ENCODE measurements around the gene SMTN. TPM values are rescaled to one million over a fixed set of nuclear protein-coding genes. Genes with fewer than 3 reads are reported as not detected.

Gene SMTN
- total RNA-seq, 1 experiment from 2014 or later = 68.8 TPM

DNA sequence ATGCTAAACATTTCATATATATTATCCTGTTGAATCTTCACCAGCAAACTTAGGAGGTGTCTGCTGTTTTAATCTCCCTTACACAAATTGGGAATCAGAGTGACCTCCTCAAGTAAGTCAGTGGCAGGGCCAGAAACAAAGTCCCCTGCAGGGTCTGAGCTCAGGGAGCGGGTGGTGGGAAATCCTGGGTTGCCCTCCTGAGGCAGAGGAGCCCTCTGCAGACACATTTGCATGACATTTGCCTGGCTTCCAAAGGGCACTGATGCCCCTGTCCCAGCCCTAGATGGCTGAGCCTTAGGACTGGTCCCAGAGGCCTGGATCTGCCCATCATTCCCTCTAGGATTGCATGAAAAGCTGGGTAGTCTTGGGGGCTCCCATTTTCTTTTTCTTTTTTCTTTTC, 39.5 kb downstream of the SMTN start:
- H3K4me3 ChIP-seq = no peak overlapping the region
- no peaks in the 10 kb centered on the region for H3K79me2 ChIP-seq (ENCODE audit: low read depth)
- peaks cover 4% of the 10 kb centered on the region; the same call in 1 of the 2 replicates for H3F3A ChIP-seq (ENCODE audit: insufficient read depth, low read depth)
- BruUV-seq (replicated peaks) = no TSS peak
- H3K9me3 ChIP-seq (ENCODE audit: insufficient read depth, low read depth) = no peaks in the 10 kb centered on the region
- peaks cover 6% of the 10 kb centered on the region; the same call in 1 of the 2 replicates for H3K4me1 ChIP-seq (replicated peaks; ENCODE audit: insufficient read depth)
- no peaks in the 10 kb centered on the region for H3K36me3 ChIP-seq (ENCODE audit: low read depth)
- no peaks in the 10 kb centered on the region for H3K9me2 ChIP-seq (ENCODE audit: insufficient read depth)
- no peak overlapping the region for H3K4me2 ChIP-seq
- H3K27me3 ChIP-seq (ENCODE audit: insufficient read depth, low read depth) = peaks cover 16% of the 10 kb centered on the region; the same call in 1 of the 2 replicates
- H4K20me1 ChIP-seq (ENCODE audit: insufficient read depth) = no peaks in the 10 kb centered on the region
- DNase-seq = peak in 1 of 2 experiments; percentile 10
- TF ChIP-seq, protein P1, sequence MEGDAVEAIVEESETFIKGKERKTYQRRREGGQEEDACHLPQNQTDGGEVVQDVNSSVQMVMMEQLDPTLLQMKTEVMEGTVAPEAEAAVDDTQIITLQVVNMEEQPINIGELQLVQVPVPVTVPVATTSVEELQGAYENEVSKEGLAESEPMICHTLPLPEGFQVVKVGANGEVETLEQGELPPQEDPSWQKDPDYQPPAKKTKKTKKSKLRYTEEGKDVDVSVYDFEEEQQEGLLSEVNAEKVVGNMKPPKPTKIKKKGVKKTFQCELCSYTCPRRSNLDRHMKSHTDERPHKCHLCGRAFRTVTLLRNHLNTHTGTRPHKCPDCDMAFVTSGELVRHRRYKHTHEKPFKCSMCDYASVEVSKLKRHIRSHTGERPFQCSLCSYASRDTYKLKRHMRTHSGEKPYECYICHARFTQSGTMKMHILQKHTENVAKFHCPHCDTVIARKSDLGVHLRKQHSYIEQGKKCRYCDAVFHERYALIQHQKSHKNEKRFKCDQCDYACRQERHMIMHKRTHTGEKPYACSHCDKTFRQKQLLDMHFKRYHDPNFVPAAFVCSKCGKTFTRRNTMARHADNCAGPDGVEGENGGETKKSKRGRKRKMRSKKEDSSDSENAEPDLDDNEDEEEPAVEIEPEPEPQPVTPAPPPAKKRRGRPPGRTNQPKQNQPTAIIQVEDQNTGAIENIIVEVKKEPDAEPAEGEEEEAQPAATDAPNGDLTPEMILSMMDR (conservative IDR thresholded peaks at IDR 0.05) = no peak
- TF ChIP-seq EZH2 (IDR thresholded peaks at IDR 0.05; ENCODE audit: low read depth) = no peak
- intact Hi-C loops (cut with micrococcal nuclease; ENCODE audit: unreplicated experiment) = no loop called here
- H2AFZ ChIP-seq = no peak overlapping the region
- CTCF ChIA-PET = no interaction called here
- no peak overlapping the region for H3K27ac ChIP-seq
- POLR2A ChIA-PET (ENCODE audit: unreplicated experiment) = no interaction called here

DNA sequence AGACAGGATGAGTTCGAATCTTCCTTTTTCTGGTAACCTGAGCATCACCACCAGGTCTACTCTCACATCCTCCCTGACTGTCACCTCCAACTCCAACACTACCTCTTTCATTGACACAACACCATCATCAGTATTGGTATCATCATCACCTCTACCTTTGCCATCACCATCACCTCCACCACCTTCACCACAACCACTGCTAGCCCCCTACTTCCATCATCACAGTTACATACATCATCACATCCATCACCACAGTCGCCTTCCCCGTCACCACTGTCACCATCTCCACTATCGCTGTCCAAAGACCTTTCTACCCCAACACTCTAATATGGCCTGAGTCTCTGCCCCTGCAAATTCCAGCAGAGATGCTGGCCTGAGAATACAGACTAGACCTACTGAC, 40.3 kb downstream of the SMTN start:
- CTCF ChIA-PET = no interaction called here

DNA sequence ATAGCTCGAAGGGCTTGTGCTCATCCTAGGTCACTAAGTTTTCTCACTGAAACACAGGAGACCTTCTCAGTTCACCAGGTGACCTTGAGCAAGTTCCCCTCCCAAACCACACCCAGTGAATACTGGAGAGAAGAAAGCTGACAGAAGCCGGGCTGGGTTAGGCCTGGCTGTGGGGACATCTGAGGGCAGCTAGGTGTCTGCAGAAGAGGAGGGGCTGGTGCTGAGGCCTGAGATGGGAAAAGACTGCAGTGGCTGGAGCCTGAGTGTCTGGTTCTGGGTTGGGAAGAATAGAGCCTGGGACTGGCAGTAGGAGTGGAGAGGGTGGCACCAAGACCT, 41.0 kb downstream of the SMTN start:
- no peak overlapping the region for H3K4me3 ChIP-seq
- peak in 1 of 2 experiments; percentile 28 for DNase-seq
- BruUV-seq (replicated peaks) = no TSS peak
- TF ChIP-seq, protein P1 (conservative IDR thresholded peaks at IDR 0.05) = no peak
- TF ChIP-seq EZH2 (IDR thresholded peaks at IDR 0.05; ENCODE audit: low read depth) = no peak
- H3K79me2 ChIP-seq (ENCODE audit: low read depth) = no peaks in the 10 kb centered on the region
- peaks cover 4% of the 10 kb centered on the region; the same call in 1 of the 2 replicates for H3F3A ChIP-seq (ENCODE audit: insufficient read depth, low read depth)
- H3K4me2 ChIP-seq = peak overlapping the region; percentile 80; the same call in 1 of the 2 replicates
- no peak overlapping the region for H2AFZ ChIP-seq
- peaks cover 6% of the 10 kb centered on the region; the same call in 1 of the 2 replicates for H3K4me1 ChIP-seq (replicated peaks; ENCODE audit: insufficient read depth)
- H3K9me3 ChIP-seq (ENCODE audit: insufficient read depth, low read depth) = no peaks in the 10 kb centered on the region
- H3K27ac ChIP-seq = no peak overlapping the region
- H3K27me3 ChIP-seq (ENCODE audit: insufficient read depth, low read depth) = peaks cover 16% of the 10 kb centered on the region; the same call in 1 of the 2 replicates
- H4K20me1 ChIP-seq (ENCODE audit: insufficient read depth) = no peaks in the 10 kb centered on the region
- H3K36me3 ChIP-seq (ENCODE audit: low read depth) = no peaks in the 10 kb centered on the region
- POLR2A ChIA-PET (ENCODE audit: unreplicated experiment) = interaction anchor here (0.7 kb wide), 1 partner anchor 16 kb away, joined by 10 read pairs; no protein-coding TSS in a partner anchor
- CTCF ChIA-PET = no interaction called here
- intact Hi-C loops (cut with micrococcal nuclease; ENCODE audit: unreplicated experiment) = no loop called here
- no peaks in the 10 kb centered on the region for H3K9me2 ChIP-seq (ENCODE audit: insufficient read depth)

More for the DNA sequence above, 40.3 kb downstream of the SMTN start:
- no peaks in the 10 kb centered on the region for H3K36me3 ChIP-seq (ENCODE audit: low read depth)
- intact Hi-C loops (cut with micrococcal nuclease; ENCODE audit: unreplicated experiment) = no loop called here
- H4K20me1 ChIP-seq (ENCODE audit: insufficient read depth) = no peaks in the 10 kb centered on the region
- no TSS peak for BruUV-seq (replicated peaks)
- DNase-seq = peak in 1 of 2 experiments; percentile 9
- peaks cover 4% of the 10 kb centered on the region; the same call in 1 of the 2 replicates for H3F3A ChIP-seq (ENCODE audit: insufficient read depth, low read depth)
- H3K9me3 ChIP-seq (ENCODE audit: insufficient read depth, low read depth) = no peaks in the 10 kb centered on the region
- peaks cover 6% of the 10 kb centered on the region; the same call in 1 of the 2 replicates for H3K4me1 ChIP-seq (replicated peaks; ENCODE audit: insufficient read depth)
- no peak overlapping the region for H3K4me3 ChIP-seq
- TF ChIP-seq, protein P1 (conservative IDR thresholded peaks at IDR 0.05) = no peak
- TF ChIP-seq EZH2 (IDR thresholded peaks at IDR 0.05; ENCODE audit: low read depth) = no peak
- peaks cover 16% of the 10 kb centered on the region; the same call in 1 of the 2 replicates for H3K27me3 ChIP-seq (ENCODE audit: insufficient read depth, low read depth)
- POLR2A ChIA-PET (ENCODE audit: unreplicated experiment) = no interaction called here
- no peaks in the 10 kb centered on the region for H3K9me2 ChIP-seq (ENCODE audit: insufficient read depth)
- no peak overlapping the region for H2AFZ ChIP-seq
- no peak overlapping the region for H3K27ac ChIP-seq
- H3K79me2 ChIP-seq (ENCODE audit: low read depth) = no peaks in the 10 kb centered on the region
- no peak overlapping the region for H3K4me2 ChIP-seq
